Tibial artery (tissue), 4 donors: Measurements from ENCODE around the gene TSPAN3.

Experiments used
- DNase-seq, 2 donors: peaks; one replicate each; pipeline ENCODE4 v3.0.0-alpha.2; 2019
- H3K27ac ChIP-seq, 2 donors: fragments of 200-600 bp; sonication (generic) in 1 of 2; 1 replicate in 1 of 2; 2 replicates in 1 of 2; pipeline ENCODE4 v1.5.1; 2018 to 2019; ENCODE audit warnings: mild to moderate bottlenecking in 1 of 2
- H3K27me3 ChIP-seq, 2 donors: fragments of 200-600 bp; sonication (generic) in 1 of 2; one replicate each; pipeline versions ENCODE4 v1.5.1 to v1.6.0; 2016 to 2019
- H3K36me3 ChIP-seq, 3 donors: fragments of 200-600 bp; sonication (generic) in 2 of 3; one replicate each; pipeline ENCODE4 v1.5.1; 2016 to 2019; ENCODE audit warnings: mild to moderate bottlenecking in 2 of 3
- H3K4me1 ChIP-seq, 4 donors: fragments of 200-600 bp; sonication (generic) in 2 of 4; 1 replicate in 3 of 4; 2 replicates in 1 of 4; pipeline ENCODE4 v1.5.1; 2016 to 2019
- H3K4me3 ChIP-seq, 2 donors: fragments of 200-600 bp; sonication (generic) in 1 of 2; 1 replicate in 1 of 2; 2 replicates in 1 of 2; pipeline ENCODE4 v1.5.1; 2018 to 2019; ENCODE audit warnings: mild to moderate bottlenecking in 2 of 2
- H3K9me3 ChIP-seq, 3 donors: fragments of 200-600 bp; sonication (generic) in 1 of 3; one replicate each; pipeline ENCODE4 v1.5.1; 2016 to 2019
- CTCF ChIP-seq, 2 experiments: fragments of 200-600 bp in 1 of 2; fragments of 450-650 bp in 1 of 2; IDR thresholded peaks; one replicate each; pipeline ENCODE4 v1.5.1; 2017 to 2019; ENCODE audit warnings: antibody characterized with exemption in 2 of 2, mild to moderate bottlenecking in 1 of 2, moderate library complexity in 1 of 2
- intact Hi-C: fragments of 100-400 bp; cut with DNase I; formaldehyde crosslinking; loops from one replicate; pipeline ENCODE4 v1.15.0; 2023; ENCODE audit warnings: low total_unique reads

TSPAN3 gene

GRCh38 chr15:77053709-77054108 is 17.2 kb downstream of the TSPAN3 start:
- Histone ChIP-seq H3K27ac (no peak overlapping the region), H3K36me3 (peaks cover 21 to 25% (median 22%) of the 10 kb centered on the region in 3 donors), H3K27me3 (no peaks in the 10 kb centered on the region), H3K9me3 (no peaks in the 10 kb centered on the region), H3K4me1 (peaks cover 0 to 2% (median 0%) of the 10 kb centered on the region in 4 donors), H3K4me3 (no peak overlapping the region)
- no peak for DNase-seq
- intact Hi-C loops, result no loop called here
- no peak for TF ChIP-seq CTCF (IDR thresholded peaks at IDR 0.05)

GRCh38 chr15:77052556-77052955 is 18.4 kb downstream of the TSPAN3 start:
- H3K36me3 ChIP-seq, result peaks cover 22 to 25% (median 22%) of the 10 kb centered on the region in 3 donors
- no peaks in the 10 kb centered on the region for H3K27me3 ChIP-seq
- peaks cover 0 to 6% (median 0%) of the 10 kb centered on the region in 4 donors for H3K4me1 ChIP-seq
- intact Hi-C loops, result no loop called here
- TF ChIP-seq CTCF (IDR thresholded peaks at IDR 0.05), result no peak
- H3K9me3 ChIP-seq, result no peaks in the 10 kb centered on the region
- H3K27ac ChIP-seq, result no peak overlapping the region
- no peak for DNase-seq
- H3K4me3 ChIP-seq, result no peak overlapping the region

- Histone ChIP-seq H3K36me3 (peaks cover 27 to 57% (median 47%) of the 10 kb centered on the region in 3 donors), H3K4me3 (no peak overlapping the region), H3K4me1 (peaks cover 0 to 15% (median 2%) of the 10 kb centered on the region in 4 donors), H3K27ac (no peak overlapping the region), H3K27me3 (no peaks in the 10 kb centered on the region), H3K9me3 (no peaks in the 10 kb centered on the region)
- no peak for DNase-seq
- intact Hi-C loops, result no loop called here
- TF ChIP-seq CTCF (IDR thresholded peaks at IDR 0.05), result no peak
Measured at GRCh38 chr15:77048135-77048876, 22.6 kb downstream of the TSPAN3 start.

- Histone ChIP-seq H3K4me1 (peaks cover 0 to 15% (median 2%) of the 10 kb centered on the region in 4 donors), H3K4me3 (no peak overlapping the region), H3K9me3 (no peaks in the 10 kb centered on the region), H3K36me3 (peaks cover 20 to 58% (median 49%) of the 10 kb centered on the region in 3 donors), H3K27me3 (no peaks in the 10 kb centered on the region), H3K27ac (no peak overlapping the region)
- intact Hi-C loops, result no loop called here
- TF ChIP-seq CTCF (IDR thresholded peaks at IDR 0.05), result no peak
- DNase-seq, result no peak
Measured at GRCh38 chr15:77046704-77047412, 24.1 kb downstream of the TSPAN3 start.

GRCh38 chr15:77045985-77046384 is 24.9 kb downstream of the TSPAN3 start:
- DNase-seq, result no peak
- Histone ChIP-seq H3K4me3 (no peak overlapping the region), H3K27ac (no peak overlapping the region), H3K4me1 (peaks cover 0 to 15% (median 2%) of the 10 kb centered on the region in 4 donors), H3K27me3 (no peaks in the 10 kb centered on the region), H3K9me3 (no peaks in the 10 kb centered on the region), H3K36me3 (peaks cover 16 to 51% (median 40%) of the 10 kb centered on the region in 3 donors)
- intact Hi-C loops, result no loop called here
- TF ChIP-seq CTCF (IDR thresholded peaks at IDR 0.05), result no peak
